ENCODE measurements around the gene NLGN1.

- no peak for TF ChIP-seq CTCF (IDR thresholded peaks at IDR 0.05)
- no peak for TF ChIP-seq POLR2A (IDR thresholded peaks at IDR 0.05)
- TF ChIP-seq POLR2AphosphoS5 (IDR thresholded peaks at IDR 0.05), result no peak
These were observed 290.8 kb downstream of the NLGN1 start for GRCh38 chr3:173688216-173688842.
